HepG2 (cell line): Measurements from ENCODE around the gene KLF3. TPM values are rescaled to one million over a fixed set of nuclear protein-coding genes. Genes with fewer than 3 reads are reported as not detected.
A peak's percentile ranks its signal among the peaks of the same experiment; 100 is the strongest.

Experiments used
- ARNTL ChIP-seq: sonication (generic); formaldehyde crosslinking; IDR thresholded peaks from 2 replicates; pipeline ENCODE4 v1.4.0; 2020; ENCODE audit warnings: mild to moderate bottlenecking, missing genetic modification reagents
- ASH2L ChIP-seq: fragments of 300-600, 200-600 bp; sonication (generic); IDR thresholded peaks from 2 replicates; pipeline ENCODE4 v1.7.0; 2017; ENCODE audit warnings: low read depth, mild to moderate bottlenecking, moderate library complexity, mixed read lengths, low read length; ENCODE audit not compliant: insufficient read length
- BORCS8-MEF2B ChIP-seq: sonication (generic); formaldehyde crosslinking; IDR thresholded peaks from 2 replicates; pipeline ENCODE4 v1.8.0; 2022; ENCODE audit warnings: mild to moderate bottlenecking, missing genetic modification reagents
- DMAP1 ChIP-seq: IDR thresholded peaks from 2 replicates; pipeline ENCODE4 v1.6.1; 2016
- DNMT1 ChIP-seq: sonication (generic); formaldehyde crosslinking; IDR thresholded peaks from 2 replicates; pipeline ENCODE4 v1.5.1; 2020; ENCODE audit warnings: mild to moderate bottlenecking, missing genetic modification reagents
- ELF1 ChIP-seq: sonication (generic); formaldehyde crosslinking; IDR thresholded peaks from 2 replicates; pipeline ENCODE4 v1.4.0; 2020; ENCODE audit warnings: missing genetic modification reagents
- KDM5B ChIP-seq: sonication (generic); formaldehyde crosslinking; IDR thresholded peaks from 2 replicates; pipeline ENCODE4 v1.4.0; 2020; ENCODE audit warnings: missing genetic modification reagents, mild to moderate bottlenecking, borderline replicate concordance
- PCBP1 ChIP-seq: fragments of 200-400 bp; formaldehyde crosslinking; IDR thresholded peaks from 2 replicates; pipeline ENCODE4 v1.6.1; 2017; ENCODE audit warnings: mild to moderate bottlenecking, low read depth, low read length, borderline replicate concordance
- PHF5A ChIP-seq: IDR thresholded peaks from one replicate; pipeline ENCODE4 v1.6.1; 2018; ENCODE audit warnings: low read depth, missing genetic modification reagents; ENCODE audit not compliant: unreplicated experiment
- REPIN1 ChIP-seq: sonication (generic); formaldehyde crosslinking; IDR thresholded peaks from 2 replicates; pipeline ENCODE4 v1.8.0; 2022; ENCODE audit warnings: missing genetic modification reagents, low read depth, mild to moderate bottlenecking, borderline replicate concordance
- RXRA ChIP-seq: sonication (generic); formaldehyde crosslinking; IDR thresholded peaks from 2 replicates; pipeline ENCODE4 v1.5.1; 2020; ENCODE audit warnings: missing genetic modification reagents
- SIX4 ChIP-seq: sonication (generic); formaldehyde crosslinking; IDR thresholded peaks from 2 replicates; pipeline ENCODE4 v1.4.0; 2020; ENCODE audit warnings: missing genetic modification reagents
- SMYD3 ChIP-seq: sonication (generic); formaldehyde crosslinking; IDR thresholded peaks from 2 replicates; pipeline ENCODE4 v1.8.1; 2023; ENCODE audit warnings: mild to moderate bottlenecking, missing genetic modification reagents
- ZNF253 ChIP-seq: sonication (generic); formaldehyde crosslinking; IDR thresholded peaks from 2 replicates; pipeline ENCODE4 v1.8.0; 2022; ENCODE audit warnings: mild to moderate bottlenecking, missing genetic modification reagents, borderline replicate concordance
- ZNF383 ChIP-seq: sonication (generic); formaldehyde crosslinking; IDR thresholded peaks from 2 replicates; pipeline ENCODE4 v1.4.0; 2020; ENCODE audit warnings: missing genetic modification reagents, mild to moderate bottlenecking, borderline replicate concordance
- ZNF563 ChIP-seq: sonication (generic); formaldehyde crosslinking; IDR thresholded peaks from 2 replicates; pipeline ENCODE4 v1.8.0; 2022; ENCODE audit warnings: mild to moderate bottlenecking, moderate library complexity, missing genetic modification reagents
- ZNF660 ChIP-seq: sonication (generic); formaldehyde crosslinking; IDR thresholded peaks from 2 replicates; pipeline ENCODE4 v1.5.1; 2020; ENCODE audit warnings: mild to moderate bottlenecking, low read depth, missing genetic modification reagents, borderline replicate concordance
- ZNF891 ChIP-seq: sonication (generic); formaldehyde crosslinking; IDR thresholded peaks from 2 replicates; pipeline ENCODE4 v1.5.0; 2020; ENCODE audit warnings: mild to moderate bottlenecking, missing genetic modification reagents
- ZSCAN31 ChIP-seq: sonication (generic); formaldehyde crosslinking; IDR thresholded peaks from 2 replicates; pipeline ENCODE4 v1.5.0; 2020; ENCODE audit warnings: low read depth, mild to moderate bottlenecking, missing genetic modification reagents
- polyA plus RNA-seq, 8 experiments: library from polyadenylated mRNA; depleted of rRNA in 3 of 8; stranded (reverse) in 7 of 8; unstranded in 1 of 8; fragments of >200 nt; fragmentation: Illumina TruSeq in 4 of 8; extraction: Trizol in 4 of 8; gene quantifications; 2 replicates each; pipeline versions ENCODE4 v1.2.1 to v1.2.3, GENCODE V29; 2011 to 2016; ENCODE audit warnings: low read depth in 4 of 8, missing spikeins in 1 of 8, mixed read lengths in 1 of 8; ENCODE audit not compliant: insufficient read depth in 1 of 8
- total RNA-seq, 5 experiments: library from RNA; depleted of rRNA; stranded (reverse); fragments of >200 nt; fragmentation: Illumina TruSeq; extraction: Trizol; gene quantifications; 2 replicates each; pipeline ENCODE4 v1.2.3, GENCODE V29; 2016; ENCODE audit warnings: low read depth in 1 of 5
- TF ChIP-seq, protein P1 (sequence below): IDR thresholded peaks from 2 replicates; pipeline ENCODE4 v1.6.1; 2012; ENCODE audit warnings: inconsistent platforms
- TF ChIP-seq, protein P2 (sequence below): sonication (generic); formaldehyde crosslinking; IDR thresholded peaks from 2 replicates; pipeline ENCODE4 v1.4.0; 2020; ENCODE audit warnings: missing genetic modification reagents
- TF ChIP-seq, protein P3 (sequence below): sonication (generic); formaldehyde crosslinking; IDR thresholded peaks from 2 replicates; pipeline ENCODE4 v1.4.0; 2020; ENCODE audit warnings: missing genetic modification reagents, low read depth, mild to moderate bottlenecking, borderline replicate concordance
- TF ChIP-seq, protein P4 (sequence below): sonication (generic); formaldehyde crosslinking; IDR thresholded peaks from 2 replicates; pipeline ENCODE4 v1.5.1; 2020; ENCODE audit warnings: mild to moderate bottlenecking, missing genetic modification reagents, moderate library complexity
- TF ChIP-seq, protein P5 (sequence below): sonication (generic); formaldehyde crosslinking; IDR thresholded peaks from 2 replicates; pipeline ENCODE4 v1.4.0; 2020; ENCODE audit warnings: missing genetic modification reagents
- TF ChIP-seq, protein P6 (sequence below): IDR thresholded peaks from 2 replicates; pipeline ENCODE4 v1.6.1; 2016; ENCODE audit warnings: mild to moderate bottlenecking, missing biosample characterization, missing genetic modification reagents

The KLF3 gene
- total and polyA plus RNA-seq, 2 of the 13 experiments (the other 11 are each of a cell fraction or from before 2014, with no cell fraction given), result 29.1 to 37.8 TPM

DNA sequence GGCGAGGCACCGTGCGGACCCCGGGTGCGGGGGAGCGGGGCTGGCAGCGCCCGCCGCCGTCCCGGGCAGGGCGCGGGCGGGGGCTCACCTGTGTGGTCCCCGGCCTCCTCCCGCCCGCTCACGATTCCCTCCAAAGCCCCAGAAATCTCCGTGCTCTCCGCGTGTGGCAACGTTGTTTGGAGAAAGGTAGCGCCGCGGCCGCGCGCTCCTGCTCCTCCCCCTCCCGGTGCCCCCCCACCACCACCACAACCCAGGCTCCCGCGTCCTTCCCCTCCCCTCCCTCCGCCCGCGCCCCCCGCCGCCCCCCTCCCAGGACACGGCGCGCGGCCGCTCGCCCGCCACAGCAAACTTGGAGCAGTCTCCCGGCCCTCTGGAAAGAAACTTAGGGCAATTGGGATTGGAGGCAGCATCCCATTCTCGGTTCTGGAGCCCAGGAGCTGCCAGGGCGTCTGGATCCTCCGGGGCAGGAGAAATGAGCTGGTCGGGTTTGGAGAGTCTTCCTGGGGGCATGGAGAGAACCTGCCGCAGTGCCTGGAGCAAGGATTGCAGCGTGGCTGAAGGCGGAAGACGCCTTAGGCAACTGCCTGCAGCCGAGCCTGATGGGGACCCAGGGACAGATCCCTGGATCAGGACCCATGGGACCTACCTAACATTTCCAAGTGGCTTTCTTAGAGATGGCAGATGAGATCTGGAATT lies 855 bp downstream of the KLF3 start (continued):
- TF ChIP-seq, protein P1, sequence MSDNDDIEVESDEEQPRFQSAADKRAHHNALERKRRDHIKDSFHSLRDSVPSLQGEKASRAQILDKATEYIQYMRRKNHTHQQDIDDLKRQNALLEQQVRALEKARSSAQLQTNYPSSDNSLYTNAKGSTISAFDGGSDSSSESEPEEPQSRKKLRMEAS, result peak; percentile 61
- TF ChIP-seq ZNF891 (CRISPR knock-in tag) (peak; percentile 20; the same call in 1 of the 2 replicates), SMYD3 (CRISPR knock-in tag) (no peak), ELF1 (peak; percentile 33; the same call in 1 of the 2 replicates), DNMT1 (CRISPR knock-in tag) (no peak), ZNF660 (CRISPR knock-in tag) (no peak), ZNF253 (CRISPR knock-in tag) (no peak), PCBP1 (0 out of 2 replicates have a peak, but pooled peaks have one; percentile 10), ASH2L (peak; percentile 45), ZSCAN31 (CRISPR knock-in tag) (no peak), RXRA (CRISPR knock-in tag) (0 out of 2 replicates have a peak, but pooled peaks have one; percentile 12), KDM5B (CRISPR knock-in tag) (0 out of 2 replicates have a peak, but pooled peaks have one; percentile 34), ZNF563 (CRISPR knock-in tag) (peak; percentile 27; the same call in 1 of the 2 replicates), REPIN1 (CRISPR knock-in tag) (0 out of 2 replicates have a peak, but pooled peaks have one; percentile 55), SIX4 (CRISPR knock-in tag) (no peak), ARNTL (CRISPR knock-in tag) (no peak), PHF5A (CRISPR knock-in tag) (no peak), ZNF383 (CRISPR knock-in tag) (0 out of 2 replicates have a peak, but pooled peaks have one; percentile 35), BORCS8-MEF2B (0 out of 2 replicates have a peak, but pooled peaks have one; percentile 50), DMAP1 (CRISPR knock-in tag) (peak; percentile 61; the same call in 1 of the 2 replicates)
- TF ChIP-seq, protein P2, sequence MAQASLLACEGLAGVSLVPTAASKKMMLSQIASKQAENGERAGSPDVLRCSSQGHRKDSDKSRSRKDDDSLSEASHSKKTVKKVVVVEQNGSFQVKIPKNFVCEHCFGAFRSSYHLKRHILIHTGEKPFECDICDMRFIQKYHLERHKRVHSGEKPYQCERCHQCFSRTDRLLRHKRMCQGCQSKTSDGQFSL (CRISPR knock-in tag), result peak; percentile 93
- TF ChIP-seq, protein P3, sequence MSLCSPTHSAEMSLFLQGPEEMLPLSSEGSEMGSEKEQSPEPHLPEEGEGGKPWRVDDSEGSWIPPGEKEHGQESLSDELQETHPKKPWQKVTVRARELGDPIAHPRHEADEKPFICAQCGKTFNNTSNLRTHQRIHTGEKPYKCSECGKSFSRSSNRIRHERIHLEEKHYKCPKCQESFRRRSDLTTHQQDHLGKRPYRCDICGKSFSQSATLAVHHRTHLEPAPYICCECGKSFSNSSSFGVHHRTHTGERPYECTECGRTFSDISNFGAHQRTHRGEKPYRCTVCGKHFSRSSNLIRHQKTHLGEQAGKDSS, result 0 out of 2 replicates have a peak, but pooled peaks have one; percentile 62
- TF ChIP-seq, protein P4, sequence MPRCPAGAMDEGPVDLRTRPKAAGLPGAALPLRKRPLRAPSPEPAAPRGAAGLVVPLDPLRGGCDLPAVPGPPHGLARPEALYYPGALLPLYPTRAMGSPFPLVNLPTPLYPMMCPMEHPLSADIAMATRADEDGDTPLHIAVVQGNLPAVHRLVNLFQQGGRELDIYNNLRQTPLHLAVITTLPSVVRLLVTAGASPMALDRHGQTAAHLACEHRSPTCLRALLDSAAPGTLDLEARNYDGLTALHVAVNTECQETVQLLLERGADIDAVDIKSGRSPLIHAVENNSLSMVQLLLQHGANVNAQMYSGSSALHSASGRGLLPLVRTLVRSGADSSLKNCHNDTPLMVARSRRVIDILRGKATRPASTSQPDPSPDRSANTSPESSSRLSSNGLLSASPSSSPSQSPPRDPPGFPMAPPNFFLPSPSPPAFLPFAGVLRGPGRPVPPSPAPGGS (CRISPR knock-in tag), result no peak
- TF ChIP-seq, protein P5, sequence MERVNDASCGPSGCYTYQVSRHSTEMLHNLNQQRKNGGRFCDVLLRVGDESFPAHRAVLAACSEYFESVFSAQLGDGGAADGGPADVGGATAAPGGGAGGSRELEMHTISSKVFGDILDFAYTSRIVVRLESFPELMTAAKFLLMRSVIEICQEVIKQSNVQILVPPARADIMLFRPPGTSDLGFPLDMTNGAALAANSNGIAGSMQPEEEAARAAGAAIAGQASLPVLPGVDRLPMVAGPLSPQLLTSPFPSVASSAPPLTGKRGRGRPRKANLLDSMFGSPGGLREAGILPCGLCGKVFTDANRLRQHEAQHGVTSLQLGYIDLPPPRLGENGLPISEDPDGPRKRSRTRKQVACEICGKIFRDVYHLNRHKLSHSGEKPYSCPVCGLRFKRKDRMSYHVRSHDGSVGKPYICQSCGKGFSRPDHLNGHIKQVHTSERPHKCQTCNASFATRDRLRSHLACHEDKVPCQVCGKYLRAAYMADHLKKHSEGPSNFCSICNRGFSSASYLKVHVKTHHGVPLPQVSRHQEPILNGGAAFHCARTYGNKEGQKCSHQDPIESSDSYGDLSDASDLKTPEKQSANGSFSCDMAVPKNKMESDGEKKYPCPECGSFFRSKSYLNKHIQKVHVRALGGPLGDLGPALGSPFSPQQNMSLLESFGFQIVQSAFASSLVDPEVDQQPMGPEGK (CRISPR knock-in tag), result peak; percentile 90
- TF ChIP-seq, protein P6, sequence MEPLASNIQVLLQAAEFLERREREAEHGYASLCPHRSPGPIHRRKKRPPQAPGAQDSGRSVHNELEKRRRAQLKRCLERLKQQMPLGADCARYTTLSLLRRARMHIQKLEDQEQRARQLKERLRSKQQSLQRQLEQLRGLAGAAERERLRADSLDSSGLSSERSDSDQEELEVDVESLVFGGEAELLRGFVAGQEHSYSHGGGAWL (CRISPR knock-in tag), result peak; percentile 21; the same call in 1 of the 2 replicates
